Osteocyte (in vitro differentiated cells): Measurements from ENCODE around the gene ATIC. TPM values are rescaled to one million over a fixed set of nuclear protein-coding genes. Genes with fewer than 3 reads are reported as not detected.

Experiments
- DNase-seq: peaks from one replicate; pipeline ENCODE4 v3.0.0; 2021; ENCODE audit warnings: mixed read lengths; ENCODE audit not compliant: unreplicated experiment; ENCODE audit errors: extremely low spot score
- H3K27ac Mint-ChIP-seq: one replicate; pipeline ENCODE4 v1.8.0; 2021; ENCODE audit warnings: mild to moderate bottlenecking, mixed read lengths; ENCODE audit not compliant: unreplicated experiment
- H3K27me3 Mint-ChIP-seq: one replicate; pipeline ENCODE4 v1.8.0; 2021; ENCODE audit warnings: mixed read lengths; ENCODE audit not compliant: unreplicated experiment
- H3K36me3 Mint-ChIP-seq: one replicate; pipeline ENCODE4 v1.8.0; 2021; ENCODE audit warnings: mixed read lengths; ENCODE audit not compliant: unreplicated experiment
- H3K4me1 Mint-ChIP-seq: one replicate; pipeline ENCODE4 v1.8.0; 2021; ENCODE audit warnings: mixed read lengths; ENCODE audit not compliant: unreplicated experiment
- H3K4me3 Mint-ChIP-seq: one replicate; pipeline ENCODE4 v1.8.0; 2021; ENCODE audit warnings: mild to moderate bottlenecking, moderate library complexity, mixed read lengths; ENCODE audit not compliant: unreplicated experiment
- H3K9me3 Mint-ChIP-seq: one replicate; pipeline ENCODE4 v1.8.0; 2021; ENCODE audit warnings: mixed read lengths; ENCODE audit not compliant: unreplicated experiment
- CTCF ChIP-seq: fragments of 200-600 bp; sonication (generic); IDR thresholded peaks from 2 replicates; pipeline ENCODE4 v1.5.0; 2021; ENCODE audit warnings: antibody characterized with exemption, mild to moderate bottlenecking, moderate library complexity
- total RNA-seq: library from RNA; stranded (reverse); gene quantifications from 2 replicates; pipeline ENCODE4 v1.2.1, GENCODE V29; 2021

Gene ATIC
- total RNA-seq, 1 donor from 2014 or later, result 89.7 TPM

DNA sequence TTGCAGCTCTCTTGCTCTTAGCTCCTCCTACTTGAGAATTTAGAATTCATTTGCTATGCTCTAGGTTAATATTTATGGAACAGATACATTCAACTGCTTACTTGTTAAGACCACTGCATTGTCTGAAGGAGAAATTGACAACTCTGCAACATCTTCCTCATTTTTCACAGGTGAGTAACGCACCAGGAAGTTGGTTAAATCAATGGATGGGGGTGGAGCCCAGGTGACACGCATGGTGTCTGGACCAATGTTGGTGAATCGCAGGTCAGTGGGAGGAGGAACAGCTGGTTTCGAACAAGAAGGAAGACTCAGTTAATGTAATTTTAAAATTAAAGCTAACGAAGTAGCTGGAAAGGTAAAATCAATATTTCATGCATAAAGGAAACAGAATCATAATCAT, 79.7 kb downstream of the ATIC start:
- Mint-ChIP-seq H3K4me1 (peaks cover 53% of the 10 kb centered on the region), H3K4me3 (peak overlapping the region; percentile 24), H3K27ac (peak overlapping the region; percentile 91), H3K27me3 (no peaks in the 10 kb centered on the region), H3K36me3 (peaks cover 82% of the 10 kb centered on the region), H3K9me3 (no peaks in the 10 kb centered on the region)
- DNase-seq, result no peak
- TF ChIP-seq CTCF, result no peak

DNA sequence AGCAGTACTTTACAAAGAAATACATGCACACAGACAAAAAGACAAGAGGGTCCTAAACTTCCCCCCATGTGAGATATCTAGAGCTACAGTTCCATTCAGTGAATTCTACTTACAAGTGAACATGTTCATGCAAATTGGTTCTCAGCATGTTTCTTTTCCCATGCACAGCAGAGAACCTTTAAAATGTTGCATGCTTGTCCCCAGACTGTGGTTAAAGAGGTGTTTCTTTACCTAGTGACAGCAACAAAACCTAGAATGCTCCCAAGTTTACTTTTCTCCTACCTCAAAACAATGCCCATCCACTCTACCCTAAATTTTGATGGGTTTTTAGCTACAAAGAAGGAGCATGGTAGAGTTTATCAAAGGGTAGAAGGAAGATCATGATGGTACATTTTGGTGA, 80.3 kb downstream of the ATIC start:
- H3K27me3 Mint-ChIP-seq, result no peaks in the 10 kb centered on the region
- no peaks in the 10 kb centered on the region for H3K9me3 Mint-ChIP-seq
- no peak for TF ChIP-seq CTCF
- H3K4me1 Mint-ChIP-seq, result peaks cover 54% of the 10 kb centered on the region
- peak overlapping the region; percentile 91 for H3K27ac Mint-ChIP-seq
- peak overlapping the region; percentile 14 for H3K4me3 Mint-ChIP-seq
- DNase-seq, result no peak
- H3K36me3 Mint-ChIP-seq, result peaks cover 77% of the 10 kb centered on the region

DNA sequence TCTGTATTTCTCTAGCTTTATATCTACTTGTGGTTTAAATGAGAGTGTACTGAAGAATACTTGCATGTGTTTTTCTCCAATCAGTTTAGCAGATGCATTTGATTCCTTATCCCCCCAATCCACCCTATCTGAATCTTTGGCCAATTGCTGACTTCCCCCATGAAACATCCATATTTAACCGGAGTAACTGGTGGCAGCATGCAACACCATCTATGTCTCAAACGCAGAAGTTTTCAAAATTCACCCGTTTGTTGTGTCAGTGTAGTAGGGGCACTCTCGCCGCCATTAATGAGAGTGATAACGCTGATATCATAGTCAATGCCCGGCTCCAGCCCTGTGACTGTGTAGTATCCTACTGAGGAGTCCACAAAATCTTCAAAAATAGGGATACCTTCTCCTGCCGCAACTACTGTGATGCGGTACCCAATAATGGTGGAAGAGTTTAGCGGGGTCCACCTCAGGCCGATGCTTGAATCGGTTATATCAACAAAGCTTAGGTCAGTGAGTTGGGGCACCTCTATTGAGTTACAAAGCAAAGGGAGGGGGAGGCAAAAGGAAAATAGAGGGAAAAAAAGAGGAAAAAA, 80.9 kb downstream of the ATIC start:
- Mint-ChIP-seq H3K4me1 (peaks cover 61% of the 10 kb centered on the region), H3K4me3 (no peak overlapping the region), H3K36me3 (peaks cover 77% of the 10 kb centered on the region), H3K27me3 (no peaks in the 10 kb centered on the region), H3K27ac (peak overlapping the region; percentile 91), H3K9me3 (no peaks in the 10 kb centered on the region)
- no peak for DNase-seq
- TF ChIP-seq CTCF, result no peak

GRCh38 chr2:215394102-215394805, 82.4 kb downstream of the ATIC start:
- peak overlapping the region; percentile 88 for H3K27ac Mint-ChIP-seq
- DNase-seq, result no peak
- no peak overlapping the region for H3K4me3 Mint-ChIP-seq
- H3K9me3 Mint-ChIP-seq, result no peaks in the 10 kb centered on the region
- no peaks in the 10 kb centered on the region for H3K27me3 Mint-ChIP-seq
- H3K36me3 Mint-ChIP-seq, result peaks cover 84% of the 10 kb centered on the region
- H3K4me1 Mint-ChIP-seq, result peaks cover 75% of the 10 kb centered on the region
- no peak for TF ChIP-seq CTCF

- DNase-seq, result no peak
- Mint-ChIP-seq H3K9me3 (no peaks in the 10 kb centered on the region), H3K4me1 (peaks cover 76% of the 10 kb centered on the region), H3K27ac (peak overlapping the region; percentile 88), H3K27me3 (no peaks in the 10 kb centered on the region), H3K4me3 (no peak overlapping the region), H3K36me3 (peaks cover 80% of the 10 kb centered on the region)
- no peak for TF ChIP-seq CTCF
Observed at GRCh38 chr2:215395687-215396460, 84.0 kb downstream of the ATIC start.
